Psoas muscle (tissue), 8 donors: Measurements from ENCODE around the gene CENPP. TPM values are rescaled to one million over a fixed set of nuclear protein-coding genes. Genes with fewer than 3 reads are reported as not detected.

Source experiments
- ATAC-seq, 4 donors: fragments of 200-7000 bp; cut with Tn5 transposase; one replicate each; pipeline ENCODE4 v1.9.1; 2020; ENCODE audit warnings: moderate library complexity in 3 of 4, mild to moderate bottlenecking in 2 of 4
- DNase-seq, 2 donors: peaks; one replicate each; pipeline ENCODE4 v3.0.0-alpha.2; 2020
- H3K27ac ChIP-seq: fragments of 200-600 bp; one replicate; pipeline ENCODE4 v1.8.0; 2022
- H3K27me3 ChIP-seq, 3 donors: fragments of 200-600 bp in 1 of 3; one replicate each; pipeline versions ENCODE4 v1.6.1 to v1.8.0; 2013 to 2022; ENCODE audit warnings: low read length in 2 of 3, mild to moderate bottlenecking in 2 of 3, moderate library complexity in 1 of 3; ENCODE audit not compliant: insufficient read depth in 3 of 3
- H3K36me3 ChIP-seq, 2 donors: fragments of 200-600 bp in 1 of 2; one replicate each; pipeline versions ENCODE4 v1.6.1 to v1.8.0; 2013 to 2022; ENCODE audit warnings: low read depth in 1 of 2, mild to moderate bottlenecking in 1 of 2, moderate library complexity in 1 of 2; ENCODE audit not compliant: insufficient read depth in 1 of 2
- H3K4me1 ChIP-seq: fragments of 200-600 bp; one replicate; pipeline ENCODE4 v1.8.0; 2022
- H3K4me3 ChIP-seq: fragments of 200-600 bp; one replicate; pipeline ENCODE4 v1.8.0; 2022; ENCODE audit warnings: mild to moderate bottlenecking
- H3K9me3 ChIP-seq: fragments of 200-600 bp; one replicate; pipeline ENCODE4 v1.8.0; 2022
- WGBS, 3 donors: extraction: QIAGEN DNeasy Blood & Tissue Kit; methylation state at CpG; one replicate each; pipeline versions ENCODE4 v1.1.6 to v1.1.7; 2013; 5-methylcytosine and 5-hydroxymethylcytosine counted together
- intact Hi-C, 2 donors: fragments of 100-400 bp; cut with DNase I; formaldehyde crosslinking; loops; one replicate each; pipeline versions ENCODE4 v1.11.0 to v1.14.2; 2022
- polyA plus RNA-seq, 3 donors: library from polyadenylated mRNA; stranded (reverse); fragments of 200-250 nt; gene quantifications; one replicate each; pipeline ENCODE4 v1.2.3, GENCODE V29; 2013
- total RNA-seq, 4 donors: library from RNA; stranded (reverse); fragmentation: NEBNext Ultra II Directional in 2 of 4; extraction: Animal tissue kit (Norgen Biotek cat#: 25700) in 2 of 4; gene quantifications; one replicate each; pipeline versions ENCODE4 v1.2.1 to v1.2.4, GENCODE V29; 2021 to 2023
- TF ChIP-seq, protein P1 (sequence below): fragments of 200-600 bp; IDR thresholded peaks from one replicate; pipeline ENCODE4 v1.8.0; 2022; ENCODE audit warnings: antibody characterized with exemption
- donor health status: healthy with polysubstance abuse.
- donor health status: DM: no; HTN: no; CAD: no; lungs with moderate emphysema.
- donor health status: Bipolar disorder and iron deficiency.
- donor health status: healthy.
- donor health status: DM: yes; HTN: yes; CAD: no.
- donor health status: DM: no; HTN: no; CAD: no.
- donor health status: DM: no; HTN: no; CAD: no.
- donor health status: DM: yes; HTN: yes; CAD: no.

Gene CENPP
- total and polyA plus RNA-seq, 7 donors, result 1.8 to 15.7 (median 6.4) TPM

DNA sequence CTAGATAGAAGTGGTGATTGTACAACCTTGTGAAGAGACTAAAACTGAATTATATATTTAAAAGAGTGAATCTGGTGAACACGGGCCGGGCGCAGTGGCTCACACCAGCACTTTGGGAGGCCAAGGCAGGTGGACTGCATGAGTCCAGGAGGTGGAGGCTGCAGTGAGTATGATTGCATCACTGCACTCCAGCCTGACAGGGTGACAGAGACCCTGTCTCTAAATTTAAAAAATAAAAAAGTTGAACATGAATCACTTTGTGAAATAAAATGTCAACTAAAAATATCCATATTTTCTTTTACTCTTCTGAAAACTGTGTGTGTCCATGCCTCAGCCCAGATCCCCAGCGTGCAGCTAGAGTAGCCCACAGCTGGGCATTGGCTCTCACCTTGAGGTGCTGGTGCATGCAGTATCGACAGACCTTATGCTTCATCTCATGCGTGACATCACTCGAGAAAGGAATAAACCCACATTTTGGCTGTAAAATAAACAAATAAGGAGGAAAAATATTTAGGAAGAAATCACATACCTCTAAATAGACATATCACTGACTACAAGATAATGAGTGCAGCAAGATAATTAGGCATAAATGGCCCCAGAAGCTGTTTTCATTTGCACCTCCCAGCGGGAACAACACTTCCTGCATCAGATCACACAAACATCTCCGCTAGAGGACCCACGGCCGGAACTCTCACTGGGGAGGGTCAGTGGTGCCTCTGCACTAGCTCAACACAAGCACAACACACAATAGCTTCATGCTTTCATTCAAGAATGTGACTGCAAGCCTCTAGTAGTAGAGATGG lies 322.1 kb downstream of the CENPP start:
- DNase-seq, result no peak
- TF ChIP-seq, protein P1, sequence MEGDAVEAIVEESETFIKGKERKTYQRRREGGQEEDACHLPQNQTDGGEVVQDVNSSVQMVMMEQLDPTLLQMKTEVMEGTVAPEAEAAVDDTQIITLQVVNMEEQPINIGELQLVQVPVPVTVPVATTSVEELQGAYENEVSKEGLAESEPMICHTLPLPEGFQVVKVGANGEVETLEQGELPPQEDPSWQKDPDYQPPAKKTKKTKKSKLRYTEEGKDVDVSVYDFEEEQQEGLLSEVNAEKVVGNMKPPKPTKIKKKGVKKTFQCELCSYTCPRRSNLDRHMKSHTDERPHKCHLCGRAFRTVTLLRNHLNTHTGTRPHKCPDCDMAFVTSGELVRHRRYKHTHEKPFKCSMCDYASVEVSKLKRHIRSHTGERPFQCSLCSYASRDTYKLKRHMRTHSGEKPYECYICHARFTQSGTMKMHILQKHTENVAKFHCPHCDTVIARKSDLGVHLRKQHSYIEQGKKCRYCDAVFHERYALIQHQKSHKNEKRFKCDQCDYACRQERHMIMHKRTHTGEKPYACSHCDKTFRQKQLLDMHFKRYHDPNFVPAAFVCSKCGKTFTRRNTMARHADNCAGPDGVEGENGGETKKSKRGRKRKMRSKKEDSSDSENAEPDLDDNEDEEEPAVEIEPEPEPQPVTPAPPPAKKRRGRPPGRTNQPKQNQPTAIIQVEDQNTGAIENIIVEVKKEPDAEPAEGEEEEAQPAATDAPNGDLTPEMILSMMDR, result no peak
- peaks cover 2 to 93% of the 10 kb centered on the region in 2 donors for H3K36me3 ChIP-seq
- no peak overlapping the region for H3K4me3 ChIP-seq
- no peaks in the 10 kb centered on the region for H3K27me3 ChIP-seq
- WGBS, 3 donors, result 86 to 90% (median 89%) methylated on average over 11 of the region's 11 CpGs
- no peaks in the 10 kb centered on the region for H3K4me1 ChIP-seq
- no peak overlapping the region for H3K27ac ChIP-seq
- no peaks in the 10 kb centered on the region for H3K9me3 ChIP-seq
- ATAC-seq, result no peak
- intact Hi-C loops, result no loop called here

DNA sequence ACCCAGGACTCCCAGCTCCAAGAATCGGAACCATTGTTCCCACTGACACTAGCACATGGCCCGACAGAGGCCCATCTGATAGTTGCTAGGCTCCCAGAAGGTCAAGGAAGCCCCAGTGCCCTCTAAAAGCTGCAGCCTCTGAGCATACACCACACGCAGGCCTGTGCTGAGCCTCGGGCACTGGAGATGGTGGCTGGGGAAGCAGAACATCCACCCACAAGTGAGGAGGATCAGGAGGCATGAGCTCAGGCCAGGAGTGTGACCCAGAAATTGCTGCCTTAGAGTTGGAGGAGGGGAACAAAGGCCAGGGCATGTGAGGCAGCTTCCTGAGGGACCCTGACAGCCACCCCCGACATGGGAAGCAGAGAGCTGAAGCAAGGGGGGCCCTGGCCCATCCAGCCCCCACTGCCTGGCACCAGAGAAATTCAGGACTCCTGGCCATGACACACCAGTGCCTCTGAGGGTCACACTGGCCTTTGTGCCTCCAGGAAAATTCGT lies 322.8 kb downstream of the CENPP start:
- DNase-seq (no peak), ATAC-seq (no peak)
- Histone ChIP-seq H3K27me3 (no peaks in the 10 kb centered on the region), H3K36me3 (peaks cover 2 to 90% of the 10 kb centered on the region in 2 donors), H3K4me3 (no peak overlapping the region), H3K27ac (no peak overlapping the region), H3K9me3 (no peaks in the 10 kb centered on the region), H3K4me1 (no peaks in the 10 kb centered on the region)
- TF ChIP-seq, protein P1, result no peak
- intact Hi-C loops, result no loop called here
- WGBS, 3 donors, result 85 to 91% (median 87%) methylated on average over 6 of the region's 6 CpGs

DNA sequence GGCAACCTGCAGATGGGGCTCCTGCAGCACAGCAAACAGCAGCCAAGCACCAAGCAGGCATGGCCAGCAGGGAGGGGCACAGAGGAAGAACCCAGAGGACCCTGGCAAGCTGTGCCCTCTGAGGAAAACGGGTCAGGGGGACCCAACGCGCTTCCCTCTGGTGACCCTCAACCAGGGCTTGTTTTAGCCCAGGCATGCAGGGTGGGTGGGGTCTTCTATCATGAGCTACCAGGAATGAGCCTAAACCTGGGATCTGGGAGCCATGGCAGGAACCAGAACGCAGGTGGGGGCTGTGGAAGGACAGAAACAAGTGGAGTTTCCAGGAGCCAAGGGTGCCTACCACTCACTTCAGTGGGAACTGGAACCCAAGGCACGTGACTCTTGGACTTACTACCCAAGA lies 323.3 kb downstream of the CENPP start:
- TF ChIP-seq, protein P1, result no peak
- intact Hi-C loops, result no loop called here
- DNase-seq (no peak), ATAC-seq (no peak)
- 92 to 100% (median 94%) methylated on average over 5 of the region's 5 CpGs for WGBS, 3 donors
- H3K36me3 ChIP-seq, result peaks cover 2 to 88% of the 10 kb centered on the region in 2 donors
- H3K27ac ChIP-seq, result no peak overlapping the region
- no peaks in the 10 kb centered on the region for H3K4me1 ChIP-seq
- no peaks in the 10 kb centered on the region for H3K27me3 ChIP-seq
- no peaks in the 10 kb centered on the region for H3K9me3 ChIP-seq
- no peak overlapping the region for H3K4me3 ChIP-seq

DNA sequence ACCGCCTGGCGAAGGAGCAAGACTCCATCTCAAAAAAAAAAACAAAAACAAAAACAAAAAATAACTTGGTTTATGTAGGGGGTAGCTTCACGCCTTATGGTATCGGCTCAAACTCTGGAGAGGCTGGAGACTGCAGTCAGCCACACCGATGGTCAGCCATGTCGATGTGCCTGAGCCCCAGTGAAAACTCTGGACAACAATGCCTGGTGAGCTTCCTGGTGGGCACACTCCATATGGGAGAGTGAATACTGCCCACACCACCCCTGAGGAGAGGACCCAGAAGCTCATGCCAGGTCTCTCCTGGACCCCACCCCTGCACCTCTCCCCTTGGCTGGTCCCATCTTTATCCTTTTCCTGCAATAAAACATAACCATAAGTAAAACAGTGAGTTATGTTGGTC lies 324.5 kb downstream of the CENPP start:
- TF ChIP-seq, protein P1, result no peak
- no peak for ATAC-seq
- no peak overlapping the region for H3K27ac ChIP-seq
- no peak overlapping the region for H3K4me3 ChIP-seq
- H3K9me3 ChIP-seq, result no peaks in the 10 kb centered on the region
- no peak for DNase-seq
- no peaks in the 10 kb centered on the region for H3K4me1 ChIP-seq
- intact Hi-C loops, result no loop called here
- WGBS, 3 donors, result 97 to 99% (median 98%) methylated on average over 6 of the region's 6 CpGs
- H3K27me3 ChIP-seq, result no peaks in the 10 kb centered on the region
- H3K36me3 ChIP-seq, result peaks cover 2 to 86% of the 10 kb centered on the region in 2 donors
